MM.1S (cell line): Measurements from ENCODE around the gene GLB1L3.
"Not testable (repeated sequence)": the region's sequence is repeated elsewhere in the genome, so short reads cannot be mapped to it uniquely, and the experiment has no call there.

Source experiments
- DNase-seq: peaks from one replicate; pipeline ENCODE4 v3.0.0-alpha.2; 2015
- H2AFZ ChIP-seq: fragments of 300-600 bp; sonication (generic); 2 replicates; pipeline ENCODE4 v1.6.0; 2016; ENCODE audit warnings: antibody characterized with exemption, low read length
- H3F3A ChIP-seq: fragments of 300-600 bp; sonication (generic); 2 replicates; pipeline ENCODE4 v1.6.1; 2016; ENCODE audit warnings: mild to moderate bottlenecking, antibody characterized with exemption, low read length, moderate library complexity, mixed read lengths; ENCODE audit not compliant: insufficient read depth
- H3K27ac ChIP-seq: fragments of 300-600 bp; sonication (generic); 2 replicates; pipeline ENCODE4 v1.5.1; 2016; ENCODE audit warnings: mild to moderate bottlenecking, low read length
- H3K27me3 ChIP-seq: fragments of 300-600 bp; sonication (generic); replicated peaks from 2 replicates; pipeline ENCODE4 v1.6.0; 2016; ENCODE audit warnings: low read length; ENCODE audit not compliant: insufficient read depth
- H3K36me3 ChIP-seq: fragments of 300-600 bp; sonication (generic); replicated peaks from 2 replicates; pipeline ENCODE4 v1.6.1; 2016; ENCODE audit warnings: mild to moderate bottlenecking, low read length, mixed read lengths; ENCODE audit not compliant: insufficient read depth
- H3K4me1 ChIP-seq: fragments of 300-600 bp; sonication (generic); 2 replicates; pipeline ENCODE4 v1.6.1; 2016; ENCODE audit warnings: low read length, mixed read lengths
- H3K4me2 ChIP-seq: fragments of 300-600 bp; sonication (generic); 2 replicates; pipeline ENCODE4 v1.6.0; 2016; ENCODE audit warnings: low read depth, low read length
- H3K4me3 ChIP-seq: fragments of 300-600 bp; sonication (generic); 2 replicates; pipeline ENCODE4 v1.5.1; 2016; ENCODE audit warnings: low read length, mixed read lengths
- H3K79me2 ChIP-seq: fragments of 300-600 bp; sonication (generic); 2 replicates; pipeline ENCODE4 v1.6.1; 2016; ENCODE audit warnings: mixed run types, low read length, mixed read lengths
- H3K9ac ChIP-seq: fragments of 300-600 bp; sonication (generic); 2 replicates; pipeline ENCODE4 v1.6.1; 2016; ENCODE audit warnings: low read length, mixed read lengths
- H3K9me2 ChIP-seq: fragments of 300-600 bp; sonication (generic); replicated peaks from 2 replicates; pipeline ENCODE4 v1.6.1; 2016; ENCODE audit warnings: mild to moderate bottlenecking, low read length, mixed read lengths; ENCODE audit not compliant: insufficient read depth
- H3K9me3 ChIP-seq: fragments of 300-600 bp; sonication (generic); replicated peaks from 2 replicates; pipeline ENCODE4 v1.6.1; 2016; ENCODE audit warnings: mild to moderate bottlenecking, low read length, mixed read lengths; ENCODE audit not compliant: insufficient read depth
- H4K20me1 ChIP-seq: fragments of 300-600 bp; sonication (generic); 2 replicates; pipeline ENCODE4 v1.6.1; 2016; ENCODE audit warnings: mild to moderate bottlenecking, low read length, moderate library complexity, mixed read lengths; ENCODE audit not compliant: insufficient read depth
- CTCF ChIP-seq: fragments of 300-600 bp; sonication (generic); IDR thresholded peaks from 2 replicates; pipeline ENCODE4 v1.5.1; 2016; ENCODE audit warnings: antibody characterized with exemption, low read length, mixed read lengths
- EZH2 ChIP-seq: fragments of 300-600 bp; sonication (generic); optimal IDR thresholded peaks from 2 replicates; pipeline ENCODE3; 2017; ENCODE audit warnings: low read depth, mild to moderate bottlenecking, antibody characterized with exemption, low read length, mixed read lengths
- EZH2phosphoT487 ChIP-seq: fragments of 300-600 bp; sonication (generic); IDR thresholded peaks from 2 replicates; pipeline ENCODE4 v1.6.1; 2018; ENCODE audit warnings: antibody characterized with exemption, low read length

Gene GLB1L3

DNA sequence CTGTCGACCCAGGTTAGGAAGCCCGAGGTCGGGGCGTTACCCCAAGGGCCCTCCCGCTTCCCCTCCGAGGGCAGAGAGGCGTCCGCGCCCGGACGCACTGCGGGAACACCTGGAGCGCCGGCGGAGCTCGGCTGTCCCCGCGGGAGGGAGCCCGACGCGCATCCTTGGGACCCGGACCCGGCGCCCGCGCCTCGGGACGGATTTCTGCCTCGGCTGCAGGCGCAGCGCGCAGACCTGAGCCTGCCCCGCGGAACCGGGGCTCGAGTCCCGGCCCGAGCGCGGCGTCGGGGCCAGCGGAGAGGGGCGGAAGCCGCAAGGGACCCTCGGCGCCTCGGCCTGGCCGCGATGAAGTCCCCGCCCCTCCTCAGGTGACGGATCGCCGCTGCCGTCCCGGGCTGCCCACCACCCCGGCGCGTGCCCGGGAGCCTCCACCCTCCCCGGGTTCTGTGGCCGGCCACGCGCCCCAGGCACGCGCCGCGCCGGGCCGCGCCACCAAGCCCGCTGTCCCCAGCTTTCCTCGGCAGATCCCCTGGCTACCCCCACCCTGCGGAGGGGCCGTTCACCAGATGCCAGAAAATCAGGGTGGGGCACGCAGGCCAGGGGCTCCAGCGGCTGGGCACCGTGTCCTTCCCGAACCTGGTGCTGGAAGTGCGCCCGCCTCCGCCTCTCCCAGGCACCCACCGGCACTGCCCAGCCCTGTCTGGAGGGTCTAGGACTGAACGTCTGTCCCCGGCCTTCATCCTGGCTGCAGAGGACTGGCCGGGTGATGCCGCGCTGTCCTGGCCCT lies 410 bp downstream of the GLB1L3 start:
- peak overlapping the region; percentile 88 for H3K4me2 ChIP-seq
- 0 out of 2 replicates have a peak, but pooled peaks cover 6% of the 10 kb centered on the region for H3K27me3 ChIP-seq
- H3K9ac ChIP-seq: peak overlapping the region; percentile 72; the same call in 1 of the 2 replicates
- no peaks in the 10 kb centered on the region for H3K36me3 ChIP-seq
- H3K4me3 ChIP-seq: peak overlapping the region; percentile 81
- H3K4me1 ChIP-seq: peaks cover 11% of the 10 kb centered on the region
- H3K27ac ChIP-seq: no peak overlapping the region; the same call in 1 of the 2 replicates
- no peaks in the 10 kb centered on the region for H3K9me3 ChIP-seq
- peaks cover 6% of the 10 kb centered on the region for H3F3A ChIP-seq
- no peaks in the 10 kb centered on the region for H4K20me1 ChIP-seq
- H3K9me2 ChIP-seq: no peaks in the 10 kb centered on the region
- peak overlapping the region; percentile 92 for H2AFZ ChIP-seq
- DNase-seq: no peak
- peaks cover 7% of the 10 kb centered on the region for H3K79me2 ChIP-seq
- TF ChIP-seq EZH2 (no peak), EZH2phosphoT487 (no peak), CTCF (no peak)

- Histone ChIP-seq H3K4me3 (no peak overlapping the region), H3K4me2 (no peak overlapping the region; the same call in 1 of the 2 replicates), H4K20me1 (no peaks in the 10 kb centered on the region), H3K4me1 (peaks cover 11% of the 10 kb centered on the region), H3F3A (peaks cover 6% of the 10 kb centered on the region), H3K27me3 (0 out of 2 replicates have a peak, but pooled peaks cover 6% of the 10 kb centered on the region), H3K9me2 (no peaks in the 10 kb centered on the region), H2AFZ (no peak overlapping the region), H3K36me3 (no peaks in the 10 kb centered on the region), H3K9me3 (no peaks in the 10 kb centered on the region), H3K27ac (no peak overlapping the region), H3K9ac (no peak overlapping the region), H3K79me2 (peaks cover 7% of the 10 kb centered on the region)
- TF ChIP-seq EZH2phosphoT487: no peak
- no peak for TF ChIP-seq EZH2
- no peak for TF ChIP-seq CTCF
- no peak for DNase-seq
Observed at GRCh38 chr11:134277183-134278001, 1.2 kb downstream of the GLB1L3 start.

GRCh38 chr11:134278356-134278755 lies 2.2 kb downstream of the GLB1L3 start:
- no peak for DNase-seq

DNA sequence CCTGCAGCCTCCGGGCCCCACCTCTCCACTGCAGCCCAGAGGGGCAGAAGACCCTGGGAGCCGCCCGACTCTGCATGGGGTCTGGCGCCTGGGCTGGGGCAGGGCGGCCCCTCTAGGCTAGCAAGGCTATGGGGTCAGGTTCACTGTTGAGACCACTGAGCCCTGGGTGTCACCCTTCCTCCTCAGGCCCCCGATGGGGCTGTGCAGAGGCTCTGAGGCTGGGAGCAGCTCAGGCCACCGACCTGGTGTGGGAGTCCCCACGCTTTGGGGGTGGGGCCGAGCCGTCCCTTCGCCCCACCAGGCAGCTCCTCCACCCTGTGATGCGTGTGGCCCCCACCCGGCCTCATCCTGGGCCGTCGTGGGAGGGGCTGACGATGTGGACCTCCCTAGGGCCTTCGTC lies 5.5 kb downstream of the GLB1L3 start:
- H3F3A ChIP-seq, H3K9me3 ChIP-seq, H3K4me1 ChIP-seq, H3K4me3 ChIP-seq, H4K20me1 ChIP-seq, H3K36me3 ChIP-seq, DNase-seq, H3K79me2 ChIP-seq, H3K9me2 ChIP-seq, H3K4me2 ChIP-seq, H3K9ac ChIP-seq, H3K27me3 ChIP-seq, H3K27ac ChIP-seq, H2AFZ ChIP-seq: not testable (repeated sequence)

More at GRCh38 chr11:134278356-134278755, 2.2 kb downstream of the GLB1L3 start:
- TF ChIP-seq EZH2phosphoT487: no peak
- no peak for TF ChIP-seq CTCF
- H3K4me2 ChIP-seq: no peak overlapping the region
- peaks cover 7% of the 10 kb centered on the region for H3K79me2 ChIP-seq
- no peak overlapping the region for H3K4me3 ChIP-seq
- H3K9ac ChIP-seq: no peak overlapping the region
- H3K4me1 ChIP-seq: peaks cover 10% of the 10 kb centered on the region
- no peaks in the 10 kb centered on the region for H4K20me1 ChIP-seq
- peaks cover 6% of the 10 kb centered on the region for H3F3A ChIP-seq
- no peak overlapping the region for H3K27ac ChIP-seq
- H3K9me3 ChIP-seq: no peaks in the 10 kb centered on the region
- 0 out of 2 replicates have a peak, but pooled peaks cover 6% of the 10 kb centered on the region for H3K27me3 ChIP-seq
- H2AFZ ChIP-seq: no peak overlapping the region
- no peaks in the 10 kb centered on the region for H3K9me2 ChIP-seq
- H3K36me3 ChIP-seq: no peaks in the 10 kb centered on the region
